C1 segment of cervical spinal cord (tissue), 14 donors: ENCODE results near the gene CEP97.
"Not testable (repeated sequence)": the region's sequence is repeated elsewhere in the genome, so short reads cannot be mapped to it uniquely, and the experiment has no call there.

Source experiments
- DNase-seq, 14 donors: peaks; one replicate each; lab custom pipeline; 2025; lab: John Stamatoyannopoulos, UW

Gene CEP97

DNA sequence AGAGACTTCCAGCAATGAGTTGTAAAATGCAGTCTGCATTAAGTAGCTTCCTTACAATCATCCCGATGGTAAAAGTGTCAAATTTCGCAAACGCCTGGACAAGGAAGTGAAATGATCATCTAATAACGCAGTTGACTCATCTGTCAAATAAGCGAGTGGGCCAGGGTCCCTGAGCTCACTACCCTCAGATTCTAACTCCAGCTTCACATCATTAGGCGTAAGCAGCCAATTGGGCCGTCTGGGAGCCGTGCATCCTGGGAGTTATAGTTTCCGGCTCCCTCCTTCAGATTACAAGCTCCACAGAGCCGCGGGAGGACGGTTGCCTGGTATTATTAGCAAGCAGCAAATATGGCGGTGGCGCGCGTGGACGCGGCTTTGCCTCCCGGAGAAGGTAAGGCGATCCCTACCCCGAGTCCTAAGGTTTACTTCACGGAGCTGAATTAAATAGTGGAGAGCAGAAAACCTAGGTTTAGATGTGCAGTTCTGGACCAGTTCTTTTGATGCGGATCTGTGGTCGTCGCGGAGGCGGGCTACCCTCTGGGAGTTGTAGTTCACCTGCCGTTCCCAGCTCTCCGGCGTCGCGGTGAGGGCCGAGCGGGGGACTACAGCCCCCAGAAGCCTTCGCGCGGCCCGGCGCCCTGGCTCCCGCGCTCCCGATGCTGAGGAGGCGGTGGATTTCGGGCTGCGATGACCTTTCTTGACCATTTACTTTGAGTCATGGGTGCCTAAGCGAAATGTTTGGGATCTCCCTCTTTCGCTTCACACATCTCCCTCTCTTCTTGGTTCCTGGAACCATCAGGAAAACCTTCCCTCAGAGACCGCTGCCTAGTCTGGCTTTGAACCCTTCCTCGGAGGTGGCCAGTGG lies at the start of gene CEP97:
TSS of gene CEP97 (plus strand) at position 286 of the 865 bp plus-strand sequence. CDS start at position 349, 63 bp downstream.
- DNase-seq = peak; percentile 79 to 99 (median 97)

DNA sequence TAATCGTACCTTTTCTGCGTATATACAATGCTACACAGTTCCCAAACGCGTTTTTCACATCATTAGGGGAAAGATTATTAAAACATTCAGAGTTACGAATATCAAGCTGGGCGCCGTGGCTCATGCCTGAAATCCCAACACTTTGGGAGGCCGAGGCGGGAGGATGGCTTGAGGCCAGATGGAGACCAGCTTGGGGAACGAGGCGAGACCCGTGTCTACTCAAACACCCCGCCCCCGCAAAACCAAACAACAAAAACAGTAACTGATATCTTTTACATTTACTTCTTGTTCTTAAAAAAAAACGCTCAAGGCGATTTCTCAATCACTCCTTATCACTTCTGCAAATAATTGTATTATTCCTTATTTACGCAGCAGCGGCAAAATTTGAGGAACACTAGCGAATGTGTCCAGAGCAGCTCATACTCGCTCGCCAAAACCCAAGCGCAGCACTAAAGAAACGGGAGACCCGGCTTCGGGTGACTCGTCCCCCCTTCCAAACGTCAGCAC lies 48.7 kb upstream of the CEP97 start:
- DNase-seq = no peak

DNA sequence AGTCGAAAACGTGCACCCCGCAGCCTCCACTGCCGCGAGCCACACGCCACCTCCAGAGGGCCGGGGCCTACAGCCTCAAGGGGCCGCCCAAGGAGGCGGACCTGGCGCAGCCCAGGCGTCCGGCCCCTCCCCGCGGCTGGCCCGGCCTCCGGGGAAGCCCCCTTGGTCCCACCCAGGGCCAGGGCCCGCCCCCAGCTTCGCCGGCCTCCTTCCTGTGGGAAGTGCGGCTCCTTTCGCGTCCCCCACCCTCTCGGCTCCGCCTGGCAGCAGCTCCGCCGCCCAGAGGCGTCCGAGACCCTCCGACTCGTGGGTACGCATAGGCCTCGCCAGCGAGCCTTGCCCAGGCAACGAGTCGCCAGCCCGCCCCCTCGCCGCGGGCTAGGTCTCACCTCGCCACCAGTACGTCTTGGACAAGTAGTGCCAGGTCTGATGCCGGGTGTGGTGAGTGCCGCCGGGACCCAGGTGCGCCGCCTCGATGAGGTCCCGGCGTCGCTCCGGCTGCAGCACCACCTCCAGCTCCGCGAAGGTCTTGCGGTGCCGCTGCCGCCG lies 48.1 kb upstream of the CEP97 start:
- DNase-seq = no peak

DNA sequence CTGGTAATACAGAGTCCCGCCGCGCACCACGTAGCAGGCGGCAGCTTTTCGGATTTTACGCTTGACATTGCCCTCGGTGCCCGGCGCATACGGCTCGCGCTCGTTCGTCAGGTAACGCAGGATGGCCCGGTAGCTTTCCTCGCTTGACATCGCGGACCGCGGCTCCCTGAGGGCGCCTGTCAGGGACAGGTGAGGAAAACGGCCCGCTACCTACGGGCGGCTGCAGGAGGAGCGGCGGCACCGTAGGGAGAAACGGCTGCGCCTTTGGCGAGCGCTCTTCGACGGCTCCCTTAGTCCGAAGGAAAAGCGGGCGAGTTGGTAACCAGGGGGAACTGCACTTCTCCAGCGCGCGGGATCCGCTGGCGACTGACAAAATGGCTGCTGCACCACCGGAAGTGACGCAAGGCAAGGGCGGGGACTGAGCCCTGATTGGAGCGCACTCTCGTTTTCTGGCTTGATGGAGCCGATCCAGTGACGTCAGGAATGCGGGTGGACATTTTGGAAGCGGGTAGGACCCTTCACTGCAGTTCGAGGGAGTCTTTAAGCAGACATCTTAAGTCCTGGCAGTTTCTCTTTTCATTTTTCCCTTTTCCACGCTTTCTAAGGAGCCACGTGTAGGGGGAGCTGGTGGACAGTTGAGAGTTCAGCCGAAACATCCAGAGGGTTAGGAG lies 47.5 kb upstream of the CEP97 start, which contains the start of gene ZBTB11:
TSS of gene ZBTB11 (minus strand) at position 368 of the 671 bp plus-strand sequence. CDS start at position 150, 218 bp downstream.
- no peak for DNase-seq

DNA sequence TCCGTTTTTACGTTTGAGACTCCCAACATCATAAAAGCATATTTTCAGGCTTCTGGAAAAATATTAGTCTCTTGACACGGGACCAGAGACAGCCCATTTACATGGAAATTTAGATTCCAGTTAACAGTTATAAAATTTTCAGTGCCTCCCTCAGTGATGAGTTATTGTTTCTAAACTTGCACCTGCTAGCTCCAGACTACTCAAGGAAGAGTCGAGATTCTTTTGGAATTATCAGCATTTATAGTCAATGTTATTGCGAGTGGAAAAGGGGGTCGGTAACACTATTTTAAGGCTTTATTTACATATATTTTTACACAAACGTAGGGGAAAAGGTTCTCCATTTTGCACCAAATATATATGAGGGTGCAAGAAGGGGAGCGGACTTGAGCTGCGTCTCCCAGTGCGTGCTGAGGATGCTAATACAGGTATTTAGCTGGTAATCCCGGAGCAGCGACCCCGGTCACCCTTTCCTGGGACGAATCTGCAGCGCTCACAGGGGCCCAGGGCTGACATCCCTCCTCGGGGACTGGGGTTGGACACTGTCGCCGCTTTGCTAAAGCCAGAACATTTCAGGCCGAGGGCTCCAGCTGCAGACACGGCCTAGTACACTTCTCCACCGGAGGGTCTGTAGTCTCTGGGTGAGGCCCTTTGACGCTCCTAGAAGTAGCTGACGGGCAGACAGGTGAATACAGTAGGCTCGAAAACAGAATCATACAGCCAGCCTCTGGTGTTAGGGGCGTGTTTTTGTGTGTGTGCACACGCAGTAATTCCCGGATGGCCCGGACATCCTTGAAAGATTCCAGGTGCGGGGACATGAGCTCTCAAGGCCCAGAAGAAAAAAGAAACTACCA lies 46.8 kb upstream of the CEP97 start:
- no peak for DNase-seq

GRCh38 chr3:101678837-101679236 lies 45.6 kb upstream of the CEP97 start:
- not testable (repeated sequence) for DNase-seq

DNA sequence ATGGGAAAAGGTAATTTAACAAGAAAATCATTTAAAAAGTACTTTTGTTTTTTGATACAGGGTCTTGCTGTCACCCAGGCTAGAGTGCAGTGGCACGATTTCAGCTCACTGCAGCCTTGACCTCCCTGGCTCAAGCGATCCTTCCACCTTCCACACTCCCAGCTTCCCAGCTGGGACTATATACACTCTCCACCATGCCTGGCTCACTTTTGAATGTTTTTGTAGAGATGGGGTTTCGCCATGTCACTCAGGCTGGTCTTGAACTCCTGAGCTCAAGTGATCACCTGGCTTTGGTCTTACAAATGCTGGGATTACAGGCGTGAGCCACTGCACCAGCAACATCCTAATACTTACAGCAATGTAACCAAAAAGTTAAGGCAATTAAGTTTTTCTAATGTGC lies 43.9 kb upstream of the CEP97 start:
- no peak for DNase-seq

GRCh38 chr3:101685050-101685400 lies 39.4 kb upstream of the CEP97 start:
- DNase-seq = no peak

- DNase-seq = no peak
These were observed 38.5 kb upstream of the CEP97 start for GRCh38 chr3:101685870-101686307.

GRCh38 chr3:101687142-101687931 lies 37.1 kb upstream of the CEP97 start:
- no peak for DNase-seq

GRCh38 chr3:101689286-101689685 lies 35.1 kb upstream of the CEP97 start:
- DNase-seq = no peak

- no peak for DNase-seq
These were observed 33.4 kb upstream of the CEP97 start for GRCh38 chr3:101690972-101691371.

DNA sequence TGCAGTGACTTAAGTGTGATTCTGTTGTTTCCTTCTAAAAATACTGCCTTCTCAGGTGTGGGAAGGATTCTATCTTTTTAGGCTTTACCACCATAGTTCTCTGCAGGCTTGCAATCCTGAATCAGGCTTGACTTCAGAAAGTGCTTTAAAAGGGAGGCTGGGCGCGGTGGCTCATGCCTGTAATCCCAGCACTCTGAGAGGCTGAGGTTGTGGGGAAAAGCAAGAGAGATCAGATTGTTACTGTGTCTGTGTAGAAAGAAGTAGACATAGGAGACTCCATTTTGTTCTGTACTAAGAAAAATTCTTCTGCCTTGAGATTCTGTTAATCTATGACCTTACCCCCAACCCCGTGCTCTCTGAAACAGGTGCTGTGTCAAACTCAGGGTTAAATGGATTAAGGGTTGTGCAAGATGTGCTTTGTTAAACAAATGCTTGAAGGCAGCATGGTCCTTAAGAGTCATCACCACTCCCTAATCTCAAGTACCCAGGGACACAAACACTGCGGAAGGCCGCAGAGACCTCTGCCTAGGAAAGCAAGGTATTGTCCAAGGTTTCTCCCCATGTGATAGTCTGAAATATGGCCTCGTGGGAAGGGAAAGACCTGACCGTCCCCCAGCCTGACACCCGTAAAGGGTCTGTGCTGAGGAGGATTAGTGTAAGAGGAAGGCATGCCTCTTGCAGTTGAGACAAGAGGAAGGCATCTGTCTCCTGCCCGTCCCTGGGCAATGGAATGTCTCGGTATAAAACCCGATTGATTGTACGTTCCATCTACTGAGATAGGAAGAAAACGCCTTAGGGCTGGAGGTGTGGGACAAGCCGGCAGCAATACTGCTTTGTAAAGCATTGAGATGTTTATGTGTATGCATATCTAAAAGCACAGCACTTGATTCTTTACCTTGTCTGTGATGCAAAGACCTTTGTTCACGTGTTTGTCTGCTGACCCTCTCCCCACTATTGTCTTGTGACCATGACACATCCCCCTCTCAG lies 32.4 kb upstream of the CEP97 start:
- not testable (repeated sequence) for DNase-seq

- not testable (repeated sequence) for DNase-seq
These were observed 30.9 kb upstream of the CEP97 start for GRCh38 chr3:101693540-101693939.

DNA sequence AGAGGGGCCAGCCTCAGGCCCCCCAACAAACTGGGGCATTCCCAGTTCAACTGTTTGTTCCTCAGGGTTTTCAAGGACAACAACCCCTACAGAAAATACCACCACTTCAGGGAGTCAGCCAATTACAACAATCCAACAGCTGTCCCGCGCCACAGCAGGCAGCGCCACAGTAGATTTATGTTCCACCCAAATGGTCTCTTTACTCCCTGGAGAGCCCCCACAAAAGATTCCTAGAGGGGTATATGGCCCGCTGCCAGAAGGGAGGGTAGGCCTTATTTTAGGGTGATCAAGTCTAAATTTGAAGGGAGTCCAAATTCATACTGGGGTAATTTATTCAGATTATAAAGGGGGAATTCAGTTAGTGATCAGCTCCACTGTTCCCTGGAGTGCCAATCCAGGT lies 29.6 kb upstream of the CEP97 start:
- not testable (repeated sequence) for DNase-seq

DNA sequence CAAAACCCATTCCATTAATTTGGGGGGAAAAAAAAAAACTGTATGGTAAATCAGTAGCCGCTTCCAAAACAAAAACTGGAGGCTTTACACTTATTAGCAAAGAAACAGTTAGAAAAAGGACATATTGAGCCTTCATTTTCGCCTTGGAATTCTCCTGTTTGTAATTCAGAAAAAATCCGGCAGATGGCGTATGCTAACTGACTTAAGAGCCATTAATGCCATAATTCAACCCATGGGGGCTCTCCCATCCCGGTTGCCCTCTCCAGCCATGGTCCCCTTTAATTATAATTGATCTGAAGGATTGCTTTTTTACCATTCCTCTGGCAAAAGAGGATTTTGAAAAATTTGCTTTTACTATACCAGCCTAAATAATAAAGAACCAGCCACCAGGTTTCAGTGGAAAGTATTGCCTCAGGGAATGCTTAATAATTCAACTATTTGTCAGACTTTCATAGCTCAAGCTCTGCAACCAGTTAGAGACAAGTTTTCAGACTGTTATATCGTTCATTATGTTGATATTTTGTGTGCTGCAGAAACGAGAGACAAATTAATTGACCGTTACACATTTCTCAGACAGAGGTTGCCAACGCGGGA lies 28.5 kb upstream of the CEP97 start:
- no peak for DNase-seq

DNA sequence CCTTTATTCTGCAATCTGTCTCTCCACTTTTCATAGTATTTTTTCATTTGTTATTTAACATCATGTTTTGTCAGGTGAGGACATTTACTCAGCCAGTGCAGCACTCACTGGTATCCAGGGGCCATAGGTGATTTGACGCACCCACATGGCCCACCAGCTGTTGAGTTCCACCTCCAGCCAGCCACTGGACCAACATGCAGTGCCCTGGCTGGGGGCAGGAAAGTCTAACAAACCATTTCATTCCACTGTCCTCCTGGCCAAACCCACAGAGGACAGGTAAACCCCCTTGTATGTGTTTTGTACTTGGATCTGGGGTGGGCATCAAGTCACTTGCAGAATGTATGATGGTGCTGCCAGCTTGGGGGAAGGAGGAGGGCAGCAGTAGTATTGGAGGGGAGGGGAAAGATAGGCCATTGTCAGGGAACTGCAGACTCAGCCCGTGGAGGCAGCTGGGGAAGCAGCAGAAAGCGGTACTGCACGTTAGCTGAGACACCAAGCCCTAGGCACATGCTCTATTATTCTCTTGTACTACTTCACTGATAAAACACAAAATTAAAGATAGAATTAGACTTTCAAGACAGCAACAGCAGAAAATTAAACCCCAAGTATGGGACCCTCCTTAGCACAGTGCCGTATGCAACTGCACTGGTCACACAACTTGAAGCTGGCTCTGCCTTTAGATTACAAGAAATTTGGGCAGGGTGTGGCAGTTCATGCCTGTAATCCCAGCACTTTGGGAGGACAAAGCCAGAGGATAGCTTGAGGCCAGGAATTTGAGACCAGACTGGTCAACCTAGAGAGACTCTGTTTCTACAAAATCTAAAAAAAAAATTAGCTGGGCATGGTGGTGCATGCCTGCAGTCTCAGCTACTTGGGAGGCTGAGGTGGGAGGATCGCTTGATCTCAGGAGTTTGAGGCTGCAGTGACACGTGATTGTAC lies 22.4 kb upstream of the CEP97 start:
- no peak for DNase-seq

DNA sequence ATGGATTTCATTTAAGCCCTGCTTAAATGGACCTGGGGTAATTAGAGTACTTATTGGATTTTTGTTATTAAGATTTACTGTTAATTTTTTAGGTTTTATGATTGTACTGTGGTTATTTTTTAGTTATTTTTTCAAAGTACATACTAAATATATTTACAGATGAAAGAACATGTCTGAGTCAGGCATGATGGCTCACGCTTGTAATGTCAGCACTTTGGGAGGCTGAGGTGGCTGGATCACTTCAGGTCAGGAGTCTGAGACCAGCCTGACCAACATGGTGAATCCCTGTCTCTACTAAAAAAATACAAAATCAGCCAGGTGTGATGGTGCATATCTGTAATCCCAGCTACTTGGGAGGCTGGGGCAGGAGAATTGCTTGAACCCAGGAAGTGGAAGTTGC lies 21.7 kb upstream of the CEP97 start:
- DNase-seq = no peak
